Stimulated activated CD8-positive, alpha-beta memory T cell treated with anti-CD3 and anti-CD28 coated beads, Interleukin-2, amount 100 ng/mL, for 1 hour (primary cell): ENCODE data around the gene RIBC2.
"Not testable (repeated sequence)": the region's sequence is repeated elsewhere in the genome, so short reads cannot be mapped to it uniquely, and the experiment has no call there.

Experiments
- DNase-seq, 2 donors: peaks; one replicate each; pipeline ENCODE4 v3.0.0-alpha.2; 2020; ENCODE audit warnings: low read depth in 2 of 2

Gene RIBC2, protein sequence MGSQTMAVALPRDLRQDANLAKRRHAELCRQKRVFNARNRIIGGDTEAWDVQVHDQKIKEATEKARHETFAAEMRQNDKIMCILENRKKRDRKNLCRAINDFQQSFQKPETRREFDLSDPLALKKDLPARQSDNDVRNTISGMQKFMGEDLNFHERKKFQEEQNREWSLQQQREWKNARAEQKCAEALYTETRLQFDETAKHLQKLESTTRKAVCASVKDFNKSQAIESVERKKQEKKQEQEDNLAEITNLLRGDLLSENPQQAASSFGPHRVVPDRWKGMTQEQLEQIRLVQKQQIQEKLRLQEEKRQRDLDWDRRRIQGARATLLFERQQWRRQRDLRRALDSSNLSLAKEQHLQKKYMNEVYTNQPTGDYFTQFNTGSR

DNA sequence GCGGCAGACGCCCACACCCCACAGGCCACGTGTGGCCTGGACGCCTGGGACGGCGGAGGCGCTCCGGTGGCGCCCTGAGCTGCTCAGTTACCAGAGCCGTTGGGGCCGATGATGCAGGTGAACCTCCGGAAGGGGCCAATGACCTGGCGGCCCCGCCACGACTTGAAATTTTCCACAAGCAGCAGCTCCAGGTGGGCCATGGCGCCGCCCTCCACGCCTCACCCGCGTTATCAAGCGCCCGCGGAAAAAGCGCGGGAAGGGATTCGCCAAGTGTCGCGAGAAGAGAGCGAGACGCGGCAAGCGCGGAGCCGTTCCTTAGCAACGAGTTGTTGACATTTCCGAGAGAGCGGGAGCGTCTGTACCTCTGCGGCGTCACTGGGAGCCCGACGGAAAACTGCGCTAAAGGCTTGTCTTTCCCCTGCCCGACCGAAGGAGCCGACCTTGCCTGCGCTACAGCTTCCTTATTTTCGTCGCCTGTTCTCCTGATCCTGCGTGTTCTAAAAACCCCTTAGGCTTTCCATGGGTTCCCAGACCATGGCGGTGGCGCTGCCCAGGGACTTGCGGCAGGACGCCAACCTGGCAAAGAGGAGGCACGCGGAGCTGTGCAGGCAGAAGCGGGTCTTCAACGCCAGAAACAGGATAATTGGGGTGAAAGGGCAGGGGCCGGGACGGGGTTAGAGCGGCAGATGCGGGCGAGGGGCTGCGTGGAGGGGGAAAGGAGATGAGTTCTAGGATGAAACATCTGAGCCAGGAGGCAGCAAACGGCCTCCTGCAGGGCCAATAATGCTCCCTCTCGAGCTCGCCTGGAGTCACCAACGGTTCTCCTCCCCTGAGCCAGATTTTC, at the start of gene RIBC2, which contains the start of gene SMC1B:
Gene RIBC2 (plus strand): TSS at position 326 of the 844 bp plus-strand sequence. CDS start 194 bp downstream, at position 520.
Gene SMC1B (minus strand): TSS at position 232 of the 844 bp plus-strand sequence. CDS start 32 bp downstream, at position 200.
- DNase-seq: peak; percentile 54 to 70

DNA sequence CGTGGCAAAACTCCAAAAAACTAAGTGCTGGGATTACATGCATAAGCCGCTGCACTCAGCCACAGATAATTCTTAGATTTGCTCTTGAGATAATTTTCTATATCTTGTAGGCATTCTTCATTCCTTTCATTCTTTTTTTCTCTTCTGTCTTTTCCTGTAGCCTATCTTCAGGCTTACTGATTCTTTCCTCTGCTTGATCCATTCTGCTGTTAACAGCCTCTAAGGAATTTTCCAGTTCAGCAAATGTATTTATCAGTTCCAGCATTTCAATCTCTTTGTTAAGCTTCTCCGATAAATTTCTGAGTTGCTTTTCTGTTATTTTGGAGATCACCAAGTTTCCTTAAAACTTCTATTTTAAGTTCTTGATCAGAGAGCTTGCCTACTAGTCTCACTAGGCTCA, 46.8 kb upstream of the RIBC2 start:
- DNase-seq: no peak

DNA sequence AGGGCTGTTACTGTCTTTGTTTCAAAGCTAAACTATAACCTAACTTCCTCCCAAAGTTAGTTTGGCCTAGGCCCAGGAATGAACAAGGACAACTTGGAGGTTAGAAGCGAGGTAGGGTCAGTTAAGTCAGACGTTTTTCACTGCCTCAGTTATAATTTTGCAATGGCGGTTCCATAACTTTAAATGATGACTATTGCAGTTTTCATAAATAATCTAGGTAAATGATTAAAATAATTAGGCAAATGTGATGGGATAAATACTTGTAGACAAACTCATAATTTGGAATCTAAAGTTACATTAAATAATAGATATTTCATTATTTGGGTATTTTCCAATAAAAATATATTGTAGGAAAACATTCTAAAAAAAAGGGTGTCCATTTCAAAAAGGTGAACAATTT, 39.9 kb upstream of the RIBC2 start:
- DNase-seq: not testable (repeated sequence)

DNA sequence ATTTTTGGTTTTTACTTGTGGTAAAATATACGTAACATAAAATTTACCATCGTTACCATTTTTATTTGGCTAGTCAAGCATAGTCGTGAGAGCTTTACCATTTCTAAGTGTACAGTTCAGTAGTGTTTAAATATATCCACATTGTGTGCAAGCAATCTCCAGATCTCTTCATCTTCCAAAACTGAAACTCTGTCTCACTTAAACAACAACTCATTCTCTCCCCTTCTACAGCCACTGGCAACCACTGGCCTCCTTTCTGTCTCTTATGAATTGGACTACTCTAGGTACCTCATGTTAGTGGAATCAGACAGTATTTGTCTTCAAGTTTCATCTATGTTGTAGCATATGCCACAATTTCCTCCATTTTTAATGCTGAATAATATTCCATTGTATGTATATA, 37.5 kb upstream of the RIBC2 start:
- no peak for DNase-seq

DNA sequence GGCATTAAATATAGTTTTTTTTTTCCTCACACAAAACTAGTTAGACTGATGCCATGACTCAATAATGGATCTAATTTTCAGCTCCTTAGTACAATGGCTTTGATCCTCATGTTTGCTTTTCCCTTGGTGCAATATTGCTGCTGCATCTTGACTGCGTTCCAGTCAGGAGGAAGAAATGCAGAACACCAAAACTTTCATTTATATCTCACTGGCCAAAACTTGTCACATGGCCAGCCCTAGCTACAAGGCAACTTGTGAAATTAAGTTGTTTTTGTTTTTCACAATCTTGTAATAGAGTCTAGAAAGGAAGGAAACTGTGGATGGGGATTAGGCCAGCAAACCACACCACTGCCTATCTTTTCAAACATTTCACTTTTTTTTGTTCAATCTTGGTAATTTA, 36.8 kb upstream of the RIBC2 start:
- DNase-seq: no peak

DNA sequence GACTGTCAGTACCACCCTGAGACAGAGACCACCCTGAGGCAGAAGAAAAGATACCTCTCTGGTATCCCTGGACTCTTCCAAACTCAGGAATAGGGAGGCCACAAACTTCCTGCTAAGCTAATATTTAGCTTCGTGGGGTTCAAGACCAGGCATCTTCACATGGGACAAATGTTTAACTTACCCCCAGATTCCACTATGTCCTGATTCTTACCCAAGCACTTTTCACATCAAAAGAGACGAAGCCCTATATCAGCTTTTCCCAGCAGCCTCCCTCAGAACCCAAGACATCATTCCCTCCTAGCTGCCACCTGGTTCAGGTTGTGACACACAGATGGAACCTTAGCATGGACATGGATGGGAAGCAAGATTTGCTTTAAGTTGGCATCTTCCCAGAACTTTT, 32.1 kb upstream of the RIBC2 start:
- no peak for DNase-seq

DNA sequence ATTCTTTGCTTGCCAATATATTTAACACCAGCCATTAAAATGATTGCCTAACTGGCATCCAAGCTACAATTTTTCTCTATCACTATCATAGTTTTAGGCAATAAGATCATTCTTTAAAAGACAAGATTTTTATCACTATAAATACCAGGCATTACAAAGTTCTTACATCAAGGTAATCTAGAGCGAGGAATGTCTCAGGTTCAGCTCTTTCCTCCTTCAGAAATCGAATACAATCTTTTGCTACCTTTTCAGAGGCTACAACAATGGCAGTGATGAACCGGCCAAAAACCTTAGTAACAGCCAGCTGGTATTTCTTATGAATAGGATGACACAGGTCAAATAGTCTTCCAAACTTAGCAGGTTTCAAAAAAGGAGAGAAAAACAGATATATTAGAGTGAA, 23.9 kb upstream of the RIBC2 start:
- no peak for DNase-seq

DNA sequence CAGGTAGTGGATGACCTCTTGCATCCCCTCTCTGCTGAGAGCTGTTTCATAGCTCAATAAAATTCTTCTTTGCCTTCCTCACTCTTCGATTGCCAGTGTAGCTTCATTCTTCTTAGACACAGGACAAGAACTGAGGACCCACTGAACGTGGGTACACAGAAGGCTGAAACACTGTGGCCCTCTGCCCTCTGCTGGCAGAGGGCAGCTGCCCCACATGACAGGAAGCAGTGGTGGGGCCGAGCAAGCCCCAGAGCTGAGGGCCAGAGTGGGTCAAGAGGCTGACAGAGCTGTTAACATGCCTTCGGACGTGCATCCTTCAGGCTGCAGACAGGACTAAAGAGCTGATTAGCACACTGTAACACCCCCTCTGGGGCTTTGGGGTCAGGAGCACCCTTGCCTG, 15.7 kb upstream of the RIBC2 start:
- no peak for DNase-seq

DNA sequence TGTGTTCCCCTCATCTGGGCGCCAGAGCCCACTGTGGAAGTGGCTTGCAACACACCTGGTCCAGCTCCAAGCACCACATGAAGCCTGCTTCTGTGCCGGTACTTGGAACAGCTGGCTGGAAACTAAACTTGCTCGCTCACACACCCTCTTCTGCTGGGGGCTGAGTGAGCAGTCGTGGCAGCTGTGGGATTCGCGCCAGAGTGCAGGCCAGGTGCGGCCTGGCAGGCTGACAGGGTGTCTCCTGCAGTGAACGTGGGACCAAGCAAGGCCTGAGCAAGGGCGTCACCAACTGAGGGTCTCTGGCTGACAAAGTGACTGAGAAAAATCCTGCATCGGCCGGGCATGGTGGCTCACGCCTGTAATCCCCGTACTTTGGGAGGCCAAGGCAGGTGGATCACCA, 15.3 kb upstream of the RIBC2 start:
- DNase-seq: no peak

DNA sequence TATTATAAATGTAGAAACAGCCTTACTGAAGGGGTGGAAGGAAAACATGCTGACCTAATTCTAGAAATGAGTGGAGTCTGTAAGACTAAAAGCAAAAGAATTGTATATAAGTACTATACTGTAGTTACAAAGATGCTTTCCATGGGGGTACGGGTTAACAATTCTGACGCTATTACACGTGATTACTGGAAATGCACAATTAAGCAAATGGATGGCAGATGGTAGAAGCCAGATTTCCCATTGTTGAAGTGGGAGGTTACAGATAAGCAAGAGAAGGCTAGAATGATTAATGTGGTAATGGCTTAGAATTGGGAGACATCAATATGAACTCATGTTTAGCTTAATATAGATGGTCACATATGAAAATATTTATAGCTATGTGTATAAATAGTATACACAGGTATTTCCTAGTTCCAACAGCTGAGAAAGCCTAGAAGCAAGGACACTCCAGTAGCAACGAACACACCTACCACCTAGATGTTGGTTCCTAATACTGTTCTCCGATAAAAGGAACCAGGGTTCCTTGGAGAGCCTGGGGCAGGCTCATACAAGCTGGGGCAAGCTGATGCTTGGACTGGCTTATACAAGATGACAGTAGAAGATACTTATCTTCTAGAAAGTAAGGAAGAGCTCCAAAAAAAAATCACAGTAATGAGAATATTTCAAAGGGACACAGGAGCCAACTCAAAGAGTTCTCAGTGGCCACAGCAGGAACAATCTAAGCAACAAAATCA, 13.6 kb upstream of the RIBC2 start:
- no peak for DNase-seq

DNA sequence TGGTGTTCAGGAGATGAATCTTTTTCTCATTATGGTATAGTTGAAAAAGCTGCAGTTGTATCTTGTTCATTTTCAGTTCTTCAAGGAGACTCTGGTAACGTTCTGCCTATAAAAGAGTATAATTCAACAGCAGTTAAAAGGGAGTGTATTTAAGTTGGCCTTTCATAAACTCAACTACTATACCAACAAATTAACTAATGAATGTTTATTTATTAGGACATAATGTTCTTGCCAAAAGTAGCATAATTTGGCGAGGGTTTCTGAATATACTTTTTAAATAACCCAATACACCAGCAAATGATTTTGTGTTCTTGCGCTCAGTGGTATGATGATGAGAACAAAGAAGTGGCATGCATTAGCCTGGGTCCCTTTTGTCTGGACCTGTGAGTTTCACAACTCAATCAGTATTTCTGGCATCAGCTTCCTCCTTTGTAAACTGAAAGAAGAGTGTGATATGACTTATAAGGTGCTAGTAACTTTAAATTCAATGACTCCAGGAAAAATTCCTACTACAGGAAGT, 11.0 kb upstream of the RIBC2 start:
- DNase-seq: no peak

DNA sequence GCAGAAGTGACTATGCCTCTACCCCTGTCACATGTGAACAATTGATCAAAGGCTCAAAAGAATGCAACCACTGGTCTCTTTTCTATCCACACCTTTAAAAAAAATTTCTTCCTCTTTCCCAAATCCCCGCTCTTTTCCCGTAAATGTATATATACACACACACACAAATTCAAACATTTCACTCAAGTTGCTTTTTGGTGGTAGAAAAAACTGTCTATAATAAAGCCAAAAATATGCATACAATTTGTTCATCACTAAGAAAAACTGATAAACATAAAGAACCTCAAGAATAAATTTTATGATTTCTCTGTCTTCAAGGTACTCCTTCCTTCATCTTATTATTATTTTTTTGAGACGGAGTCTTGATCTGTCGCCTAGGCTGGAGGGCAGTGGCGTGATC, 5.7 kb upstream of the RIBC2 start:
- no peak for DNase-seq

DNA sequence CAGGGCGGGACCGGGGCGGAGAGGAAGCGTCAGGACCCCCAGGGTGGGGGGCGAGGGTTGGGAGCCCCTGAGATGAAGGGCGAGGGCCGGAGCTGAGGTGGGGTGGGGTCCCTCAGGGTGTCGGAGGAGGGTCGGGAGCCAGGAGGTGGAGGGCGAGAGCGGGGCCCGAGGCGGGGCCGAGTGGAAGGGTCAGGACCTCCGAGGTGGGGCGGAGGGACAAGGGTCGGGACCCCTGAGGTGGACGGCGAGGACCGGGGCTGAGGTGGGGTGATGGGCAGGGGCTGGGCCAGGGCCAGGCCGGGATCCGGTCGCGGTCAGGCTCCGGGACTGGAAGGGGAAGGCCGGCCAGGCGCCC, 503 bp upstream of the RIBC2 start:
- no peak for DNase-seq

DNA sequence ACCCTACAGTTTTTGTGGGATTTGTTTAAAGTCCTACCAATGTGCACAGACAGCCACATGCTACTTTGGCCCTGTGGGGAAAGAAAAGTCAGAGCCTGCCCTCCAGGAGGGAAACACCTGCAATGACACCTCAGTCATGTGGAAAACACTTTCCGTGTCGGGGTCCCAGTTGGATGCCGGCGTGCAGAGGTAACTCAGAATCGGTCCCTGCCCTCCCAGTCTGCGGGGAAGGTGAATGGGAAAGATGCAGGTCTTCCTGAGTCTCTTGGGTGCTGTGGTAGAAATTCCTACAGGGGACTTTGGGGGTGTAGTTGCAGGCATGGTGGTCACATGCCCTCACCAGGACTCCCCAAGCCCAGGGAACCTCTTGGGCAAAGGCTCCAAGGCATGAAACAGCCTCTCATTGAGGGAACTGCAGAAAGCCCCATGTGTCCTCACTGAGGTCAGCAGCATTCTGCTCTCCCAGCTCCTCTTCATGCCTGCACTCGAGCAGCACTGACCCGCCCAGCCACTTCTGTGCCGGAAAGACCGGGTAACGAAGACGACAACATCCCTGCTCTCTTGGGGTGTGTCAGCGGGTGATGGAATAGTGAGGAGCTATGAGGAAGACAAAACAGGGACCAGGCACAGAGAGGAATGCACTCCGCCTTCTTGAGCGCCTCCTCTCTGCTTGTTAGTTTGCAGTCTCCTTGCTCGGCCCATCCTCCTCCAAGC, 4.7 kb downstream of the RIBC2 start:
- no peak for DNase-seq

DNA sequence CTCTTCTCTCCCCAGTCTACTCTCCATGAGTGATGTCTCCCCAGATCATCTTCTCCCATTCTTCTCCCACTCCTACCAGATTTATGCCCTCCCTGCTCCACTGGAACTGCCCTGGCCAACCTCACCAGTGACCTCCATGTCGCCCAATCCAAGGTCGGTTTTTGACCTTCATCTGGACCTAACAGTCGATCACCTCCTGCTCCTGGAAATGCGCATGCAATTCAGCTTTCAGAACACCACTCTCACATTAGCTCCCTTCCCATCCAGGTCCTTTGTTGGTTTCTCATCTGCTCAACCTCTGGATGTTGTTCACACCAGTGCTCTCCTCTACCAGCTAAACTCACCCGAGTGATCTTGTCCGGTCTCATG, 5.3 kb downstream of the RIBC2 start:
- DNase-seq: no peak

DNA sequence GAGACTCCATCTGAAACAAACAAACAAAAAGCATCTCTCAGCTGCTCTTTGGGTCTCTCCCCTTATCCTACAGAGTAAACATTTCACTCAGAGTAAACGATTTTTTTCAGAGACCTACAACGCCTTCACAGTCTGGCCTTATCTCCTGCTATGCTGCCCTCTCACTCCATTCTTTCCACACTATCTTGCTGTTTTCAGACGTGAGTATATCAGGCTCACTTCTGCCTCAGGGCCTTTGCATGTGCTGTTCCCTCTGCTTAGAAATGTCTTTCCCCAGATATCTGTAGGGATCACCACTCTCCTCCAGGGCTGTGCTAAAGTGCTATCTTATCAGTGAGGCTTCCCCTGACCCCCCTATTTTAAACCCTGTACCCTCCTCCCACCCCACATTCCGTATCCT, 6.5 kb downstream of the RIBC2 start:
- DNase-seq: no peak

DNA sequence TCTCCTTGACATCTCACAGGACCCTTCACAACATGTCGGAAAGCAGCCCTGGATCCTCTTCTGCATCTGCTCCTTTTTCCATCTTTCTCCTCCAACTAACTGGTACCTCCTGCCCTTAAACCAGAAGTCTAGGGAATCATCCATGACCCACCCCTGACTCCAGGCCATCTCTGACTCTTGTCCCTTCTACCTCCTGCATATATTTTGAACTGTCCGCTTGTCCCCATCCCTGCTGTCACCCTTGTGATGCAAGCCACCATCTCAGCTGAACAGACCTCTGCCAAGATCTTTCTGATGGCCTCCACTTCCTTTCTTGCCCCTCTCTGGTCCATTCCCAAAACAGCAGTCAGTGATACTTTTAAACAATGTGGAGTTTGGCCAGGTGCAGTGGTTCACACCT, 7.0 kb downstream of the RIBC2 start:
- no peak for DNase-seq

DNA sequence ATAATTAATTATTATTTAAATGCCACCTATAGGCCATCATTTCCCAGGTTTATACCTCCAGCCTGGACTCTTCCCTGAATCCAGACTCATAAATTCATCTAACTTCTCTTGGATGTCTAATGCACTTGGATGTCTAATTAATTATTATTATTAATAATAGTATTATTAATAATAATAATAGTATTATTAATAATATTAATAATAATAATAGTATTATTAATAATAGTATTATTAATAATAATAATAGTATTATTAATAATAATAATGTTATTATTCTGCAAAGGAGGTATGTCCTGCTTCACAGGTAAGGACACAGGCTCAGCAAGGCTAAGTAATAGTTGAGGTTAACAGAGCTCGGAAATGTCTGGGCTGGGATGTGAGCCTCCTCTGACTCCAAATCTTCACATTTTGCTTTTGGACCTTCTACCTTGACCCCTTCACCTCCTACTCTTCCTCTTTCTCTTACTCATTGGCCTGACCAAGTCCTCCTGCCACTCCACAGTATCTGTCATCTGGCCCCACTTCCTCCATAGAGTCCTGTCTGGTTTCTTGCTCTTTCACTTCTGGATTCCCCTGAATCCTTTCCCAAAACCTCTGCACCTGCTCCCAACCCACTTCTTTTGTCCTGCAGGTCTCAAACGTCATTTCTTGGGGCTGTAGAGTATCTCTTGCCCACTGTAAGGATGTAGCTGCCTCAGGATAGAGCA, 8.0 kb downstream of the RIBC2 start:
- no peak for DNase-seq

DNA sequence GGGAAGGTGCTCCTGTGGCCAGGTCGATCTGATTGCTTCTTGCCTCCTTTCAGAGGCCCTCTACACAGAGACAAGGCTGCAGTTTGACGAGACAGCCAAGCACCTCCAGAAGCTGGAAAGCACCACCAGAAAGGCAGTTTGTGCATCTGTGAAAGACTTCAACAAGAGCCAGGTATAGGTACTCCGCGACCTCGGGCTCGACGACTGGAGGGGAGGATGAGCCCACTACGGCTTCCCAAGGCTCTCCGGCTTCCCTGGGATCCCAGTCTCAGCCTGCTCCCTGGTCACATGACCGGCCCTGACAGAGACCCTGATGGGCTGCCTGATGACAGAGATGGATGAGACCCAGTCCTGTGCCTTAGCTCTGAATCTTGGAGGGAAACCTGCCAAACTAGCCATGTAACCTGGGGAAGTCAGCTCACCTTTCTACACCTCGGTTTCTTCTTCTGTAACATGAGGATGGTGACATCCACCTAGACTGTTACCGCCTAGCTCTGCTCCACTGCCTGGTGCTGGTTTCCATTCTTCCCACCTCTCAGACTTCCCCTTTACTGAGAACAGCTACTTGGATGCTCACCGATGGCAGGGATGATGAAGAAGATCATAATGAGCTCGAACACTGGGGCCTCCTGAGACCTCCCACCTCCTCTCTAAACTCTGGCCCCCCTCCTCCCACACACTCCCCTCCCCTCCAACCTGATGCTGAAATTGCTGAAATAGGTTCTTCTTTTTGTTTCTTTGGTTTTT, 8.9 kb downstream of the RIBC2 start:
- no peak for DNase-seq

DNA sequence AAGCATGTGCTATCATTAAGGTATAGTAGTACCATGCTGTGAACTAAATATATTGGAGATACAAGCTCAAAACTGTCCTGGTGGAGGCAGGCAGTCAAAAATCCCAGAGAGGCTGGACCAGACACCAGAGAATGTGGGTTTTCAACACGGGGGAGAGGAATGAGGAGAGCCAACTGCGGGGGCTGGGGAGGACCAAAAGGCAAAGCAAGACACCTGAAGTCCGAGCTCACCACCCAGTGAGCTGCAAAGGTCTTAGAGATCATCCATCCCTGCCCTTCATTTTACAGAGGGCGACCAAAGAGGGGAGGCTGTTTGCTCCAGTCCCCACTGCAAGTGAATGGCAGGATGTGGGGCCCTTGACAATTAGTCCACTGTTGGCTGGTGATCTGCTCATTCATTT, 10.0 kb downstream of the RIBC2 start:
- no peak for DNase-seq
